T47D (cell line): ENCODE results near the gene GRPEL1.

Experiments used
- DNase-seq, 2 experiments: peaks; one replicate each; pipeline versions ENCODE4 v3.0.0 to v3.0.0-alpha.2; 2011 to 2012; ENCODE audit warnings: low read depth in 1 of 2, low spot score in 1 of 2
- JUND ChIP-seq: IDR thresholded peaks from 2 replicates; pipeline ENCODE4 v1.6.1; 2012; ENCODE audit warnings: low read depth
- in situ Hi-C: cut with HindIII; loops from 2 replicates; pipeline ENCODE4 v1.10.0; 2016; ENCODE audit warnings: low sequenced_read_pairs, low pct_unique_long_range_greater_than_20kb

Gene GRPEL1

GRCh38 chr4:7052923-7053715 lies 14.7 kb downstream of the GRPEL1 start:
- no peak for DNase-seq
- in situ Hi-C loops, result no loop called here
- TF ChIP-seq JUND, result no peak

GRCh38 chr4:7052313-7052712 lies 15.6 kb downstream of the GRPEL1 start:
- in situ Hi-C loops, result no loop called here
- DNase-seq, result no peak
- no peak for TF ChIP-seq JUND

- in situ Hi-C loops, result no loop called here
- no peak for DNase-seq
- TF ChIP-seq JUND, result no peak
Measured at GRCh38 chr4:7051905-7052304, 16.0 kb downstream of the GRPEL1 start.

- in situ Hi-C loops, result no loop called here
- no peak for DNase-seq
- no peak for TF ChIP-seq JUND
Measured at GRCh38 chr4:7051144-7051495, 16.7 kb downstream of the GRPEL1 start.

DNA sequence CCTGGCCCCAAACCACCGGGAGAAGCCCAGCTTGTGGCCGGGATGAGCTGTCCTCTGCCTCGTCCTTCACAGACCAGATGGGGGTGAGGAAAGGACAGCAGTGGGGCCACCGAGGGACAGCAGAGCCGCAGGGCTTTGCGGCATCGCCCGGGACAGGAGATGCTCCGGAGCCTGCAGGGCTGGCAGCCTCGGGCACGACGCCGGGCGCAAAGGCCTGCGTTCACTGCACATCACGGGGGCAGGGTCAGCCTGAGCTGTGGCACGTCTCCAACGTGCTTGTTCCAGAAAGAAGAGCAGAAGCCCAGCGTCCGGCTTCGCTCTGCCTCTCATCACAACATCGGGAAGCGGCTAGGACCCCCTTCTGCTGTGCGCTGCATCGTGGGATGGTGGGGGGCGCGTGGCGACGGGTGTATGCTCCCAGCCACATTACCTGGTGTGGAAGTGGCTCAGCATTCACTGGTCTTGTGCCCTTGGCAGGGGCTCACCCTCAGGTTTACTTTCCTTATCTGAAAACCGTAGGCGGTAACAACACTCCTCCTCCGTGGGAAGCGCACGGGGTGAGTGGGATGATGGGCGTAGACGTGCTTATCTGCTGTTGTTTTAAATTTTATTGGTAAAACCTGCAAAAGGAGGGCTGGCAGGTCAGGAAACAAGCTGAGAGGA lies 17.3 kb downstream of the GRPEL1 start:
- in situ Hi-C loops, result no loop called here

DNA sequence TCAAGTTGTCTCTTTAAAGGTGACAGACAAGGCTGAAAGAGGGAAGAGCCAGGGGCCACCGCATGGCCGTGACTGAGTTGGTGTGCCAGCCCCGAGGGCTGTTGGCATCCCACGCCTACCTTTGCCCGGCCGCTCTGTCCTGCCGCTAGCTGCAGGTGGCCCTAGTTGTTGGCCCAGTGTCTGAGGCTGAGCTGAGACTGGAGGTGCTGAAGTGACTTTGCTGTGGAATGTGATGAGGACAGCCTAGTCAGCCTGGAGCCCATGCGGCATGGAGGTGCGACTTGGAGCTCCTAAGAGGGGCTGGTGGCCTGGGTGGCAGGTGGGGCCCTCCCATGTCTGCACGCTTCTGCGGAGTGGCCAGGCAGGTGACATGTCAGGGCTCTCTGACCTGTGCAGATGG lies 18.1 kb downstream of the GRPEL1 start:
- no peak for TF ChIP-seq JUND
- DNase-seq, result peak in 1 of 2 experiments; percentile 58
- in situ Hi-C loops, result no loop called here

More for the DNA sequence above, 17.3 kb downstream of the GRPEL1 start:
- no peak for TF ChIP-seq JUND
- no peak for DNase-seq

DNA sequence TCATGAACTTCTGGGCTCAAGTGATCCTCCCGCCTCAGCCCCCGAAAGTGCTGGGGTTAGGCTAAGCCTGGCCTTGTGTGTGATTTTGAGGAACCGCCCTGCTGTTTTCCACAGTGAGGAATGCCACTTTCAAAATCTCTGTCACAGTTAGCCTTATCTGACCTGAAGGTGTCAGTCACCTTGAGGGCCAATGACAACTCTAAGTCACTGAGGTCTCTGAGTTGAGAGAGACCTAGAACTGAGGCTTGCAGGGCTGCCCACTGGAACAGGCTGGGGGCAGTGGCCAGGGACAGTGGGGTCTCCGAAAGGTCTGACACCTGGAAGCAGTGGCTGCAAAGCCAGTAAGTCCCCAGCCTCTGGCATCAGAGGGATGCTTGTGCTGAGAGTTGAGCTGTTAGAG lies 18.6 kb downstream of the GRPEL1 start:
- in situ Hi-C loops, result no loop called here
- no peak for DNase-seq
- TF ChIP-seq JUND, result no peak

DNA sequence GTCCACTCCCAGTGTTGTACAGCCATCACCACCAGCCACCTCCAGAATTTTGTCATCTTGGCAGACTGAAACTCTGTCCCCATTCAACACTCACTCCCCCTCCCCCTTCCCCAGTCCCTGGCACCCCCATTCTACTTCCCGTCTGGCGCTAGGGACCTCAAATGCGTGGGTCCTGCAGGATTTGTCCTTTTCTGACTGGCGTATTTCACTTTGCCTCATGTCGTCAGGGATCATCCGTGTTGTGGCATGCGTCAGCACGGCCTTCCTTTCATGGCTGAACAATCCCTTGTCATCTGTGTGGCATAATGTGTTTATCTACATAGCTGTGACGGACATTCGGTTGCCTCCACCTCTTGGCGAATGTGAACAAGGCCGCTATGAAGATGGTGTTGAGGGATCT lies 19.2 kb downstream of the GRPEL1 start:
- no peak for TF ChIP-seq JUND
- in situ Hi-C loops, result no loop called here
- no peak for DNase-seq

- TF ChIP-seq JUND, result no peak
- DNase-seq, result no peak
- in situ Hi-C loops, result no loop called here
Measured at GRCh38 chr4:7046971-7047370, 20.9 kb downstream of the GRPEL1 start.

GRCh38 chr4:7045961-7046921 lies 21.6 kb downstream of the GRPEL1 start:
- in situ Hi-C loops, result no loop called here
- DNase-seq, result no peak
- TF ChIP-seq JUND, result no peak

GRCh38 chr4:7045553-7045952 lies 22.3 kb downstream of the GRPEL1 start:
- TF ChIP-seq JUND, result no peak
- in situ Hi-C loops, result no loop called here
- DNase-seq, result peak; percentile 41 to 81

GRCh38 chr4:7044137-7044930 lies 23.5 kb downstream of the GRPEL1 start:
- DNase-seq, result no peak
- in situ Hi-C loops, result no loop called here
- TF ChIP-seq JUND, result no peak
